ENCODE data around the gene MBOAT7. TPM values are rescaled to one million over a fixed set of nuclear protein-coding genes. Genes with fewer than 3 reads are reported as not detected.

The MBOAT7 gene
- total and polyA plus RNA-seq, 2 donors (not counting 3 experiments of a cell fraction or from before 2014, with no cell fraction given) = 204 to 218 TPM

DNA sequence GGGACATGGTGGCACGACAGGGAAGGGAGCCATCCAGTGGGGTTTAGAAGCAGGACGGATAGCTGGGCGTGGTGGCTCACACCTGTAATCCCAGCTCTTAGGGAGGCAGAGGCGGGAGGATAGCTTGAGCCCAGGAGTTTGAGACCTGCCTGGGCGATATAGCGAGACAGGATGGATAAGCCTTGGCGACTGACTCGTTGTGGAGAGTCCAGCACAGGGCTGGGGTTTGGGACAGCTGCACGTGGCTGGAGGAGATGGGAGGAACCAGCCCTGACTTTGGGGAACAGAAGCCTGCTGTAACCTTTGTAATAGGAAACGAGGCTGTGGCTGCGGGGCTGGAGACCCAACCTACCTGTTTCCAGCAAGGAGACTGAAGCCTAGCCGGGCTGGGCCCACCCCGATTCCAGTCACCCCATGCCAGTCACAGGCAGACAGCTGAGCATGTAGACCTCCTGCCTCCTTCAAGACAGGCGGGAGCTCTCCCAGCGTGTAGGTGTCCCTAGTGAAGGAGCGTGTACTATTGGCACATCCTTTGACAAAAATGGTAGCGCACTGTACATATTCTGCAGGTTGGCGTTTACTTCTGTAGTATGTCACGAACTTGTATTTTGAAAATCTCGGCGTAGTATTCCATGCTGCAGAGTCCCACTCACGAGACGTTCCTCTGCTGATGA is 37.9 kb downstream of the MBOAT7 start:
- Histone ChIP-seq H3K4me3 (replicated peaks in 1 of 3; ENCODE audit: insufficient read depth in 1 of 3, low read depth in 1 of 3, low read length in 3 of 3) (no peak overlapping the region), H3K9me3 (replicated peaks; ENCODE audit: control insufficient read depth, insufficient read depth, low read length) (no peaks in the 10 kb centered on the region), H3K9ac (replicated peaks; ENCODE audit: extremely low read depth, insufficient read depth, low read length) (no peak overlapping the region), H3K79me2 (ENCODE audit: control insufficient read depth, insufficient read depth, low read length) (no peaks in the 10 kb centered on the region), H2AFZ (ENCODE audit: low read depth, low read length) (no peak overlapping the region), H3K27ac (ENCODE audit: insufficient read depth, low read depth, low read length) (no peak overlapping the region), H3K4me1 (ENCODE audit: control insufficient read depth, extremely low read depth, insufficient read depth, low read length) (no peaks in the 10 kb centered on the region), H3K27me3 (ENCODE audit: control insufficient read depth in 2 of 2, insufficient read depth in 2 of 2, low read length in 2 of 2) (no peaks in the 10 kb centered on the region), H3K36me3 (ENCODE audit: control insufficient read depth in 2 of 2, extremely low read depth in 1 of 2, insufficient read depth in 2 of 2, low read length in 2 of 2) (peaks cover 15 to 73% of the 10 kb centered on the region in 2 experiments), H3K4me2 (ENCODE audit: insufficient read depth, low read length) (no peak overlapping the region), H3K9me1 (replicated peaks; ENCODE audit: control insufficient read depth, extremely low read depth, insufficient read depth, low read length) (no peaks in the 10 kb centered on the region), H4K20me1 (replicated peaks; ENCODE audit: control insufficient read depth, extremely low read depth, insufficient read depth, low read length) (no peaks in the 10 kb centered on the region)
- BruUV-seq (replicated peaks) = no TSS peak
- intact Hi-C loops (cut with micrococcal nuclease) = no loop called here
- ChIA-PET POLR2A (interaction anchor here (1.5 kb wide), 1 partner anchor 14 kb away, joined by 7 read pairs; the partner anchor contains the start of gene CNOT3), CTCF (no interaction called here)
- DNase-seq (ENCODE audit: low read depth, low spot score) (no peak), FAIRE-seq (no peak)
- dilution Hi-C loops (cut with MboI; ENCODE audit: extremely low pct_ligation_motif_present, low sequenced_read_pairs) = no loop called here
- no peak for TF ChIP-seq POLR2A (IDR thresholded peaks at IDR 0.05; ENCODE audit: low read depth, low read length)
- no peak for TF ChIP-seq POLR2AphosphoS5 (IDR thresholded peaks at IDR 0.05; ENCODE audit: insufficient read depth, low read depth, low read length)
- TF ChIP-seq JUN (IDR thresholded peaks at IDR 0.05; ENCODE audit: borderline replicate concordance, insufficient read depth, insufficient read length, low read depth) = no peak
- no peak for TF ChIP-seq GATA2 (IDR thresholded peaks at IDR 0.05; ENCODE audit: insufficient read depth, insufficient read length, low read depth, low read length)
- TF ChIP-seq, protein P1, sequence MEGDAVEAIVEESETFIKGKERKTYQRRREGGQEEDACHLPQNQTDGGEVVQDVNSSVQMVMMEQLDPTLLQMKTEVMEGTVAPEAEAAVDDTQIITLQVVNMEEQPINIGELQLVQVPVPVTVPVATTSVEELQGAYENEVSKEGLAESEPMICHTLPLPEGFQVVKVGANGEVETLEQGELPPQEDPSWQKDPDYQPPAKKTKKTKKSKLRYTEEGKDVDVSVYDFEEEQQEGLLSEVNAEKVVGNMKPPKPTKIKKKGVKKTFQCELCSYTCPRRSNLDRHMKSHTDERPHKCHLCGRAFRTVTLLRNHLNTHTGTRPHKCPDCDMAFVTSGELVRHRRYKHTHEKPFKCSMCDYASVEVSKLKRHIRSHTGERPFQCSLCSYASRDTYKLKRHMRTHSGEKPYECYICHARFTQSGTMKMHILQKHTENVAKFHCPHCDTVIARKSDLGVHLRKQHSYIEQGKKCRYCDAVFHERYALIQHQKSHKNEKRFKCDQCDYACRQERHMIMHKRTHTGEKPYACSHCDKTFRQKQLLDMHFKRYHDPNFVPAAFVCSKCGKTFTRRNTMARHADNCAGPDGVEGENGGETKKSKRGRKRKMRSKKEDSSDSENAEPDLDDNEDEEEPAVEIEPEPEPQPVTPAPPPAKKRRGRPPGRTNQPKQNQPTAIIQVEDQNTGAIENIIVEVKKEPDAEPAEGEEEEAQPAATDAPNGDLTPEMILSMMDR (IDR thresholded peaks at IDR 0.05; ENCODE audit: extremely low read depth in 1 of 2, insufficient read depth in 1 of 2, low read depth in 1 of 2, low read length in 2 of 2) = no peak
- TF ChIP-seq MYC (IDR thresholded peaks at IDR 0.05; ENCODE audit: low read depth, low read length) = no peak
- no peak for TF ChIP-seq EZH2 (IDR thresholded peaks at IDR 0.05; ENCODE audit: borderline replicate concordance, low read depth, low read length, severe bottlenecking)
- no peak for TF ChIP-seq MAX (IDR thresholded peaks at IDR 0.05; ENCODE audit: insufficient read depth, insufficient read length)
- no peak for TF ChIP-seq FOS (IDR thresholded peaks at IDR 0.05; ENCODE audit: borderline replicate concordance, insufficient read depth, low read length)
